C4-2B (cell line): Measurements from ENCODE around the gene USH2A.

Experiments used
- H3K27ac ChIP-seq: fragments of 450-650 bp; 2 replicates; pipeline ENCODE4 v1.5.1; 2017
- CTCF ChIP-seq: fragments of 450-650 bp; conservative IDR thresholded peaks from 2 replicates; pipeline ENCODE4 v1.5.1; 2017; ENCODE audit warnings: mild to moderate bottlenecking
- ZFX ChIP-seq: fragments of 450-650 bp; IDR thresholded peaks from 2 replicates; pipeline ENCODE4 v1.6.1; 2017

USH2A gene

GRCh38 chr1:215650446-215651149, 772.6 kb downstream of the USH2A start:
- no peak for TF ChIP-seq ZFX
- TF ChIP-seq CTCF, result no peak
- H3K27ac ChIP-seq, result no peak overlapping the region

GRCh38 chr1:215648957-215649356, 774.3 kb downstream of the USH2A start:
- TF ChIP-seq CTCF (no peak), ZFX (no peak)
- H3K27ac ChIP-seq, result no peak overlapping the region

- H3K27ac ChIP-seq, result no peak overlapping the region
- TF ChIP-seq CTCF (no peak), ZFX (no peak)
These were observed 775.5 kb downstream of the USH2A start for GRCh38 chr1:215647738-215648137.

GRCh38 chr1:215645861-215646260, 777.4 kb downstream of the USH2A start:
- no peak overlapping the region for H3K27ac ChIP-seq
- no peak for TF ChIP-seq ZFX
- TF ChIP-seq CTCF, result no peak

- TF ChIP-seq ZFX (no peak), CTCF (no peak)
These were observed 778.1 kb downstream of the USH2A start for GRCh38 chr1:215645182-215645581.

GRCh38 chr1:215643592-215644321, 779.5 kb downstream of the USH2A start:
- TF ChIP-seq CTCF (no peak), ZFX (no peak)
- no peak overlapping the region for H3K27ac ChIP-seq

More at GRCh38 chr1:215645182-215645581, 778.1 kb downstream of the USH2A start:
- H3K27ac ChIP-seq, result no peak overlapping the region

GRCh38 chr1:215640429-215641148, 782.7 kb downstream of the USH2A start:
- TF ChIP-seq CTCF (no peak), ZFX (no peak)
- H3K27ac ChIP-seq, result no peak overlapping the region
